Hepatocyte (in vitro differentiated cells): Measurements from ENCODE around the gene FGF12. TPM values are rescaled to one million over a fixed set of nuclear protein-coding genes. Genes with fewer than 3 reads are reported as not detected.

Source experiments
- DNase-seq: peaks from one replicate; pipeline ENCODE4 v3.0.0-alpha.2; 2016; ENCODE audit warnings: low spot score
- H2AFZ ChIP-seq: fragments of 200-600 bp; sonication (generic); 2 replicates; pipeline ENCODE4 v1.6.0; 2016; ENCODE audit warnings: antibody characterized with exemption, mild to moderate bottlenecking
- H3K27ac ChIP-seq: fragments of 200-600 bp; sonication (generic); 2 replicates; pipeline ENCODE4 v1.5.1; 2016; ENCODE audit warnings: mild to moderate bottlenecking
- H3K27me3 ChIP-seq: fragments of 200-600 bp; sonication (generic); 2 replicates; pipeline ENCODE4 v1.6.1; 2016
- H3K36me3 ChIP-seq: fragments of 200-600 bp; sonication (generic); replicated peaks from 2 replicates; pipeline ENCODE4 v1.5.1; 2016; ENCODE audit warnings: low read depth; ENCODE audit not compliant: insufficient read depth
- H3K4me1 ChIP-seq: fragments of 200-600 bp; sonication (generic); 2 replicates; pipeline ENCODE4 v1.5.1; 2016; ENCODE audit warnings: mild to moderate bottlenecking, moderate library complexity; ENCODE audit not compliant: insufficient read depth
- H3K4me2 ChIP-seq: fragments of 200-600 bp; sonication (generic); 2 replicates; pipeline ENCODE4 v1.6.0; 2016
- H3K4me3 ChIP-seq: fragments of 200-600 bp; sonication (generic); 2 replicates; pipeline ENCODE4 v1.5.1; 2016; ENCODE audit warnings: mild to moderate bottlenecking
- H3K79me2 ChIP-seq: fragments of 200-600 bp; sonication (generic); 2 replicates; pipeline ENCODE4 v1.6.0; 2017; ENCODE audit warnings: mild to moderate bottlenecking
- H3K9me2 ChIP-seq: fragments of 200-600 bp; sonication (generic); replicated peaks from 2 replicates; pipeline ENCODE4 v1.6.0; 2017; ENCODE audit warnings: mild to moderate bottlenecking; ENCODE audit not compliant: insufficient read depth
- H3K9me3 ChIP-seq: fragments of 200-600 bp; sonication (generic); 2 replicates; pipeline ENCODE4 v1.5.1; 2016; ENCODE audit warnings: low read depth, mild to moderate bottlenecking
- H4K20me1 ChIP-seq: fragments of 200-600 bp; sonication (generic); 2 replicates; pipeline ENCODE4 v1.6.0; 2016; ENCODE audit warnings: mild to moderate bottlenecking; ENCODE audit not compliant: insufficient read depth, poor library complexity, severe bottlenecking
- CTCF ChIP-seq: fragments of 200-600 bp; sonication (generic); IDR thresholded peaks from 2 replicates; pipeline ENCODE4 v1.5.1; 2016; ENCODE audit warnings: antibody characterized with exemption, mild to moderate bottlenecking; ENCODE audit not compliant: poor library complexity
- EZH2 ChIP-seq: fragments of 200-600 bp; sonication (generic); IDR thresholded peaks from 2 replicates; pipeline ENCODE4 v1.6.1; 2016; ENCODE audit warnings: antibody characterized with exemption, mild to moderate bottlenecking, borderline replicate concordance
- EZH2phosphoT487 ChIP-seq: fragments of 200-600 bp; sonication (generic); IDR thresholded peaks from one replicate; pipeline ENCODE4 v1.6.1; 2018; ENCODE audit warnings: antibody characterized with exemption, mild to moderate bottlenecking, low read depth, moderate library complexity; ENCODE audit not compliant: unreplicated experiment, severe bottlenecking
- WGBS: methylation state at CpG from one replicate; pipeline ENCODE4 v1.1.6; 2016; ENCODE audit warnings: low lambda C conversion rate; ENCODE audit errors: missing lambda C conversion rate; 5-methylcytosine and 5-hydroxymethylcytosine counted together
- polyA plus RNA-seq: library from polyadenylated mRNA; unstranded; fragments of >200 nt; fragmentation: Nextera tagmentation; extraction: Ambion mirVana; gene quantifications from 2 replicates; pipeline ENCODE4 v1.2.1, GENCODE V29; 2016
- total RNA-seq: library from RNA; depleted of rRNA; stranded (reverse); fragments of >200 nt; gene quantifications from 2 replicates; pipeline ENCODE4 v1.2.3, GENCODE V29; 2014

FGF12 gene
- total and polyA plus RNA-seq, 2 experiments from 2014 or later: 2.1 TPM

GRCh38 chr3:192449036-192449435 lies 278.3 kb downstream of the FGF12 start:
- H4K20me1 ChIP-seq: no peaks in the 10 kb centered on the region
- peak; percentile 27 for TF ChIP-seq CTCF
- no peak for TF ChIP-seq EZH2
- no peak overlapping the region for H3K27ac ChIP-seq
- no peak overlapping the region for H3K4me2 ChIP-seq
- H3K79me2 ChIP-seq: no peaks in the 10 kb centered on the region
- no peaks in the 10 kb centered on the region for H3K9me2 ChIP-seq
- peaks cover 10% of the 10 kb centered on the region for H3K27me3 ChIP-seq
- H3K4me3 ChIP-seq: no peak overlapping the region
- no peaks in the 10 kb centered on the region for H3K9me3 ChIP-seq
- WGBS: 79% methylated on average over 4 of the region's 4 CpGs
- no peaks in the 10 kb centered on the region for H3K4me1 ChIP-seq
- DNase-seq: no peak
- no peaks in the 10 kb centered on the region for H3K36me3 ChIP-seq
- no peak overlapping the region for H2AFZ ChIP-seq

GRCh38 chr3:192445770-192446644 lies 281.3 kb downstream of the FGF12 start:
- Histone ChIP-seq H3K9me2 (no peaks in the 10 kb centered on the region), H3K79me2 (no peaks in the 10 kb centered on the region), H3K9me3 (no peaks in the 10 kb centered on the region), H4K20me1 (no peaks in the 10 kb centered on the region), H3K36me3 (no peaks in the 10 kb centered on the region), H2AFZ (no peak overlapping the region), H3K4me3 (no peak overlapping the region), H3K4me2 (no peak overlapping the region), H3K27ac (no peak overlapping the region), H3K27me3 (peaks cover 10% of the 10 kb centered on the region), H3K4me1 (no peaks in the 10 kb centered on the region)
- no peak for DNase-seq
- TF ChIP-seq CTCF (no peak), EZH2 (no peak), EZH2phosphoT487 (no peak)
- WGBS: 55% methylated on average over 10 of the region's 10 CpGs

- Histone ChIP-seq H3K79me2 (no peaks in the 10 kb centered on the region), H3K36me3 (no peaks in the 10 kb centered on the region), H3K4me2 (no peak overlapping the region), H3K4me1 (no peaks in the 10 kb centered on the region), H3K27ac (no peak overlapping the region), H3K9me3 (no peaks in the 10 kb centered on the region), H3K4me3 (no peak overlapping the region), H4K20me1 (no peaks in the 10 kb centered on the region), H2AFZ (no peak overlapping the region), H3K27me3 (peaks cover 10% of the 10 kb centered on the region), H3K9me2 (no peaks in the 10 kb centered on the region)
- no peak for TF ChIP-seq EZH2phosphoT487
- no peak for TF ChIP-seq CTCF
- TF ChIP-seq EZH2: no peak
- DNase-seq: no peak
- WGBS: 32% methylated on average over 4 of the region's 4 CpGs
Observed at GRCh38 chr3:192444791-192445106, 282.6 kb downstream of the FGF12 start.
